Subcutaneous abdominal adipose tissue (tissue), 5 donors: ENCODE data around the gene FAM222B.

Experiments used
- H3K27ac ChIP-seq: one replicate; pipeline ENCODE4 v1.7.0; 2013; ENCODE audit warnings: low read depth, mild to moderate bottlenecking, inconsistent platforms, low read length, moderate library complexity
- H3K27me3 ChIP-seq, 5 donors: one replicate each; pipeline ENCODE4 v1.7.0; 2013; ENCODE audit warnings: low read length in 5 of 5, inconsistent platforms in 1 of 5; ENCODE audit not compliant: control insufficient read depth in 5 of 5, insufficient read depth in 4 of 5
- H3K36me3 ChIP-seq, 5 donors: one replicate each; pipeline ENCODE4 v1.7.0; 2013; ENCODE audit warnings: low read length in 5 of 5; ENCODE audit not compliant: control insufficient read depth in 5 of 5, insufficient read depth in 5 of 5
- H3K4me1 ChIP-seq, 5 donors: one replicate each; pipeline ENCODE4 v1.7.0; 2013; ENCODE audit warnings: low read length in 5 of 5, mild to moderate bottlenecking in 3 of 5, moderate library complexity in 1 of 5; ENCODE audit not compliant: control insufficient read depth in 5 of 5, insufficient read depth in 5 of 5
- H3K4me3 ChIP-seq, 5 donors: one replicate each; pipeline ENCODE4 v1.7.0; 2013; ENCODE audit warnings: low read length in 5 of 5, low read depth in 1 of 5
- H3K9ac ChIP-seq, 5 donors: one replicate each; pipeline ENCODE4 v1.7.0; 2013; ENCODE audit warnings: low read length in 5 of 5, mild to moderate bottlenecking in 4 of 5, moderate library complexity in 3 of 5
- H3K9me3 ChIP-seq, 5 donors: one replicate each; pipeline ENCODE4 v1.7.0; 2013; ENCODE audit warnings: low read length in 5 of 5; ENCODE audit not compliant: control insufficient read depth in 5 of 5
- donor health status: healthy.
- donor health status: healthy.
- donor health status: healthy.
- donor health status: healthy.
- donor health status: healthy.

FAM222B gene

DNA sequence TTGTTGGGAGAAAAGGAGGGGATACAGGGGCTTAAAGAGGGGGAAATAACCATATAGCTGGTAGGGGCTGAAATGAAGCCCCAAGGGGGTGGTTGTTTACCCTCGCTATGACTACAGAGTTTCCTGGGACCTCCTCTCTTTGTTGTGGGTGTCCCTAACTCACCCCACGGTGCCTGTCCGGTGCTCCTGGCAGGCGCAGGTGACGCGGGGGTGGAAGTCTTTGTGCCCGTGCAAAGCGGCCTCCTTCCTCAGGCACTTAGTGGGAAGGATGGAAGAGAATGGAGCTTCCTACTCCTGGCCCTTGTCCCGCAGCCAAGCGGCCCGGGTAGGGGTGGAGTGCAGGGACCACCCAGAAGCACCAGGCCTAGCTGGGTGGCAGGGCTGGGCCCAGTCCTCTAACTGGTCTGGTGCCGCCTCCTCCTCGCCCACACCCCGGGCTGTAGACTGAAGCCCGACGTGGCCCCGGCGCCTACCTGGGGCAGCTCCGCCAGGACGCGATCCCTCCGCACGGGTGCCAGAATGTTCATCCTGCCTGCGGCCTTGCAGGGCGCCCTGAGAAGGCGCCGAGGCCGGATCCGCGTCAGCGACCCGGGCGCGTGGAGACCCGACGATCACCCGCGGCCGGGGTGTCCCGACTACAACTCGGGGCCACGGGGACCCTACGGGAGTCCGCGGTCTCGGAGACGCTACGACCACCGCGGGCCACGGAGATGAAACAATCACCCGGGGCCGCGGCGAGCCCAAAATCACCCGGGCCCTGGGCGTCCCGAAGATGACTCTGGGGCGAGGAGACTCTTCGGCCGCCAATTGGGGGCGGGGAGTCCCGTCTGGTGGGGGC is 125.6 kb downstream of the FAM222B start:
- peaks cover 9 to 66% (median 52%) of the 10 kb centered on the region in 5 donors for H3K4me1 ChIP-seq
- no peaks in the 10 kb centered on the region for H3K9me3 ChIP-seq
- peak overlapping the region; percentile 13 for H3K27ac ChIP-seq
- peaks cover 0 to 8% (median 4%) of the 10 kb centered on the region in 5 donors for H3K27me3 ChIP-seq
- peaks cover 3 to 23% (median 22%) of the 10 kb centered on the region in 5 donors for H3K36me3 ChIP-seq
- peak overlapping the region; percentile 2 to 83 (median 73) for H3K9ac ChIP-seq
- H3K4me3 ChIP-seq, result peak overlapping the region; percentile 31 to 92 (median 65)

DNA sequence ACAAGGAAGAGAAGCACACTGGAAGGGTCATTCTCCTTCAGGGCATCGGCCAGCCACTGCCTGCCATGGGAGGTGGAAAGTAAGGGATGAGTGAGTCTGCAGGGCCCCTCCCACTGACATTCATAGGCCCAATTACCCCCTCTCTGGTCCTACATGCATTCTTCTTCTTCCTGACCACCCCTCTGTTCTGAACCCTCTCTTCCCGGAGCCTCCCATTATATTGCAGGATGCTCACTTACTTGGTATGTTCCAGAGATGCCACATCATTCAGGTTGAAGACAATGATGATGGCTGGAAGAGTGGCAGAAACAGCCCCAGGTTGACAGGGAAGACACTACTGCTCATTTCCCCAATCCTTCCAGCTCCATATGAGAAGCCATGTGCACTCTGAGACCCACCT is 127.4 kb downstream of the FAM222B start:
- H3K4me1 ChIP-seq, result peaks cover 3 to 64% (median 46%) of the 10 kb centered on the region in 5 donors
- H3K27me3 ChIP-seq, result peaks cover 0 to 8% (median 4%) of the 10 kb centered on the region in 5 donors
- no peaks in the 10 kb centered on the region for H3K9me3 ChIP-seq
- H3K27ac ChIP-seq, result no peak overlapping the region
- H3K9ac ChIP-seq, result no peak overlapping the region
- H3K4me3 ChIP-seq, result no peak overlapping the region
- peaks cover 0 to 18% (median 15%) of the 10 kb centered on the region in 5 donors for H3K36me3 ChIP-seq

DNA sequence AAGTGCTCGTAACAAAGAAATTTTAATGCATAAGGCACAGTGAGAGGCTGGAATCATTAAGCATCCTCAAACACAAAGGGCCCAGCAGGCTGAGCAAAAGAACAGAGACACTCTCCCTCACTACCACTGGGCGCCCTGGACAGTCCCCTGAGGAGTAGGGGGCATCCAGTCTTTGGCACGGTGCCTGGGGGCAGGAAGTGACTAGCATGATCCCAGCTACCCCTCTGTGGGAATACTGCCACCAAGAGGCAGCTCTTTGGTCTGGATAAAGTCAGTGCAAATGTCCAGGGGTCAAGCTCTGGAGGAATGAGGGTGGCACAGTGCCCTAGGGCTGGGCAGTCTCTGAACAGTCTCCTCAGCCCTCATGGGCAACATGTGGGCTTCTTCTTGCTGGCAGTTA is 128.3 kb downstream of the FAM222B start:
- Histone ChIP-seq H3K4me1 (peaks cover 0 to 57% (median 43%) of the 10 kb centered on the region in 5 donors), H3K4me3 (no peak overlapping the region), H3K9ac (no peak overlapping the region), H3K27me3 (peaks cover 0 to 8% (median 4%) of the 10 kb centered on the region in 5 donors), H3K27ac (no peak overlapping the region), H3K36me3 (peaks cover 0 to 18% (median 15%) of the 10 kb centered on the region in 5 donors), H3K9me3 (no peaks in the 10 kb centered on the region)

DNA sequence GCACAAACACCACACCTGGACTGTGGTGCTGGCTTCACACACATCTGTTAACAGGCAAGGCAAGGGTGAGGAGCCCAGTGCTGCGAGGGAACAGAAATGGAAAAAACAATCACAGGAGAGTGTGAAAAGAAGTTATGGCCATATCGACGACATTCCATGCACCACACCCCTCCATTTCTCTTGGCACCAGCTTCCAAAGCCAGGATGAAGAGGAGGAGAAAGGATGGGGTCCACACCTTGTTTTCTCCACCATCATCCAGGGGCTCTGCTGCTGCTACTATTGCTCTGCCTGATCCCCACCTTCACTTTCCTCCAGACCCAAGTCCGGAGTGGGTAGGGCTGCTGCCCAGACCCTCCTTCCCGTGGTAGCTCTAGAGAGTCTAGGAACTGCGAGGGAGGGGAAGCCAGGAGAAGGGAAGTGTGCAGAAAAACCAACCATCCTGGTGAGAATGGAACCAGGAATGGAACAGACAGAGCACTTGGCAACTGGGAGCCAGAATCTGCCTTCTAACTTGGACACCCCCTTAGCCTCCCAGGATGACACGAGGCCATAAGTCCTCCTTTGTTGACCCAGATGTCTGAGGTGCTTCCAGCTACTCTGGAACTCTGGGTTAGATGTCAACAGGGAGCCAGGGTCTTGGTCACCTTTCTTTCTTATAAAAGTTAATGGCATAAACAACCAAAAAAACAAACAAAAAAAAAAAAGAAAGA is 129.7 kb downstream of the FAM222B start:
- Histone ChIP-seq H3K4me1 (peaks cover 0 to 43% (median 30%) of the 10 kb centered on the region in 5 donors), H3K9ac (no peak overlapping the region), H3K4me3 (peak overlapping the region in 1 of 5 donors; percentile 65), H3K27ac (no peak overlapping the region), H3K9me3 (no peaks in the 10 kb centered on the region), H3K27me3 (peaks cover 0 to 8% (median 4%) of the 10 kb centered on the region in 5 donors), H3K36me3 (peaks cover 0 to 18% (median 15%) of the 10 kb centered on the region in 5 donors)

DNA sequence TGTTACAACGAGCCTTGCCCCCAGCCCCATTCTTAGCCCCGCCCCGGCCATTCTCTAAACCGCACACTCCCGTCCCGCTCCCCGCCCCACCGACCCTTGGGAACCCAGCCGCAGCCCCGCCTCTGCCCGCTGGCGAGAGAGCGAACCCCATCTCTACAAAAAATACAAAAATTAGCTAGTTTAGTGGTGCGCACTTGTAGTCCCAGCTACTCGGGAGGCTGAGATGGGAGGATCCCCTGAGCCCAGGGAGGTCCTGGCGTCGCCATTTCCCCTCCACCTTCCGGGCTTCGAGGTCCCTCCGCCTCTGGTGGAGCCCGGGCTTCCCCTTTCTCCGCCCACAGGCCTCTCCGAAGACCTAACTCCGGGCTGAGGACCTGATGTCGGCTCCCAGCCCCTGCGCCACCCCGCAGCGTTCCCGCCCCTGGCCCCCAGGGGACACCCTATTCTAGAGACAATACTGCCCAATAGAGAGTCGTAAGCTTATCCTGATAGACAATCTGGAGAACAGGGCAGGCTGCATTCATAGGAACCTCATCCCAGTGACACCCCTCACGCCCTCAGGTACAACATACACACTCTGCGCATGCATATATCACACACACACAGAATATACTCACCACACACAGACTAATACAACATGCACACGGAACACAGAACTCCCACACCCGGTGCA is 130.4 kb downstream of the FAM222B start:
- Histone ChIP-seq H3K27ac (no peak overlapping the region), H3K9ac (peak overlapping the region in 4 of 5 donors; percentile 59 to 68 (median 65)), H3K9me3 (no peaks in the 10 kb centered on the region), H3K27me3 (peaks cover 0 to 8% (median 4%) of the 10 kb centered on the region in 5 donors), H3K4me1 (peaks cover 0 to 37% (median 29%) of the 10 kb centered on the region in 5 donors), H3K36me3 (peaks cover 0 to 18% (median 15%) of the 10 kb centered on the region in 5 donors), H3K4me3 (peak overlapping the region; percentile 36 to 80 (median 71))

DNA sequence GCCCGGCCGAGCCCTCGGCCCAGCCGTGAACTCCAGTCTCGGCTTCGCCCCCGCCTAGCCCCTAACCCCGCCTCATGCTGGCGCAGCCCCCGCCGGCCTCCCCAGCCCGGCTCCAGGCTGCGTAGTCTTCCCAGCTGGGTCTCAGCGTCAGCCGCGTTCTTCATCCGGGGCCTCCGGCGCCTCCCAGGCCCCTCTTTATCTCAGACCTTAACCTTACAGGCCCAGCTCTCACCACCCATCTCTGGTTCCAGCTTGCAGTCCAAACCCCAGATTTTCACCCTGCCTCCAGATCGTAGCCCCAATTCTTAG is 130.9 kb downstream of the FAM222B start, which contains the start of gene PROCA1:
Gene PROCA1 (minus strand): TSS at position 166 of the 309 bp plus-strand sequence. CDS start 228 bp downstream, outside the sequence.
- H3K4me1 ChIP-seq, result peaks cover 0 to 32% (median 24%) of the 10 kb centered on the region in 5 donors
- H3K27me3 ChIP-seq, result peaks cover 0 to 8% (median 3%) of the 10 kb centered on the region in 5 donors
- H3K9ac ChIP-seq, result peak within 1 kb of the TSS in 4 of 5 donors; percentile 59 to 72 (median 65)

DNA sequence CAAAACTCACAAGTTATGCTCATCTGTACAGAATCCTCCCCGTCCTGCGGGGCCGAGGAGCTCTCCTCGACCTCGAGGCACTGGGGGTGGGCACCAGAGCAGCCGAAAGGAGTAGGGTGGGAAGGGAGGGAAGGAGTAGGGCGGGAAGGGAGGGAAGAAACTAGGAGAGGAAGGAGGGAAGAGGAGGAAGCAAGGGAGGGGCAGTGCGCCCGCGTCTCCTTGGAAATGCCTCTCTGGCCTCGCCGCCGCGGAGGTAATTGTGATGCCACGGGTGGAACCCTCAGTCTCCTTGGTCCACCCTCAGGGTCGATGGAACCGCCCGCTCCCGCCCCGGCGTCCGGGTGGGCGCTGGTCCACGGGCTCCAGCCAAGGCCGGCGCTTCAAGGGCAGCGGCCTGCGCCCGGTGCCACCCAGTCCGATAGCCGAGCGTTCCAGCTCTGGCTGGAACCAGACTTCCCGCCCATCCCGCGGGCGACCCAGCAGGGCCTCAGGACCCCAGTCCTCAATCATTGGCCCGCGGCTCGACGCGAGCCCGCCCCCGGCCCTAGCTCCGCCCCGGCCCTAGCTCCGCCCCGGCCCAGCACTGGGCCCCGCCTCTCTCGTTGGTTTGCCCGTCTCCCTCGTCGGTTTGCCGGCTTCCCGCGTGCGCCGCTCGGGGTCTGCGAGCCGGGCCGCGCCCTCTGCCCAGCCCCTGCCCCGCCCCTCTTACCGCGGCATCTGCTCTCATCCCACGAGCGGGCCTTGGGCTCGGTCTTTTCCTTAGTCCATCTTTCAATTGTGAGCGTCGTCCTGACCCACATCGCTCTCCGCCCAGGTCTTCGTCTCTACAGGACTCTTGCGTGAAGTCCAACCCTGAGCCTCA is 131.5 kb downstream of the FAM222B start:
- Histone ChIP-seq H3K4me3 (peak overlapping the region; percentile 65 to 80 (median 72)), H3K4me1 (peaks cover 0 to 30% (median 21%) of the 10 kb centered on the region in 5 donors), H3K27ac (peak overlapping the region; percentile 57), H3K36me3 (peaks cover 0 to 18% (median 15%) of the 10 kb centered on the region in 5 donors), H3K9me3 (no peaks in the 10 kb centered on the region), H3K27me3 (peaks cover 0 to 4% (median 2%) of the 10 kb centered on the region in 5 donors), H3K9ac (peak overlapping the region in 4 of 5 donors; percentile 59 to 72 (median 65))

More for the DNA sequence above, 130.9 kb downstream of the FAM222B start, which contains the start of gene PROCA1:
- Histone ChIP-seq H3K27ac (peak within 1 kb of the TSS; percentile 57), H3K9me3 (no peaks in the 10 kb centered on the region), H3K36me3 (peaks cover 0 to 18% (median 15%) of the 10 kb centered on the region in 5 donors), H3K4me3 (peak within 1 kb of the TSS; percentile 65 to 80 (median 72))

DNA sequence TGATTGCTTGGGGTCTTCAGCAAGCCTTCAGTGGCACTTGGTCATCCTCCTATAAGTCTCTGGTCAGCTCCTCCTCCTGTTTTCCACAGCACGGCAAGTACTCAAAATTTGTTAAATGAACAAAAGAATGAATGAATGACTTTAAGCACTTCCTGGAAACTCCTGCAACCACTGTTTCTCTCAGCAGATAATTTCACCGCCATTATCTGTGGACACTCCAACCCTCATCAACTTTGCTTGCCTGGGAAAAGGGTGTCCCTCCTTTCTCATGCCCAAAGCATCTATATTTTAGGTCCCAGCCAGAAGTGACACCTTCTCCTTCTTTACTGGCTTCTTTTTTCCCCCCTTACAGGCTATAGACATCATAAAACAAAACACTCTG is 135.3 kb downstream of the FAM222B start:
- no peak overlapping the region for H3K27ac ChIP-seq
- H3K9me3 ChIP-seq, result no peaks in the 10 kb centered on the region
- H3K27me3 ChIP-seq, result peaks cover 0 to under 1% (median 0%) of the 10 kb centered on the region in 5 donors
- peaks cover 0 to 35% (median 26%) of the 10 kb centered on the region in 5 donors for H3K36me3 ChIP-seq
- H3K9ac ChIP-seq, result no peak overlapping the region
- H3K4me3 ChIP-seq, result no peak overlapping the region
- H3K4me1 ChIP-seq, result peaks cover 0 to 35% (median 23%) of the 10 kb centered on the region in 5 donors
